WTC11 (cell line): ENCODE measurements around the gene SMYD3. TPM values are rescaled to one million over a fixed set of nuclear protein-coding genes. Genes with fewer than 3 reads are reported as not detected.

Experiments
- ATAC-seq: fragments of 200-7000 bp; cut with Tn5 transposase; 2 replicates; pipeline ENCODE4 v1.10.0; 2021; ENCODE audit warnings: mild to moderate bottlenecking, moderate library complexity
- CTCF ChIA-PET: fragments of 300-600 bp; sonication (Branson Sonifier 250); formaldehyde crosslinking; loops from one replicate; lab custom pipeline; 2021; ENCODE audit warnings: antibody characterized with exemption; lab: Charles Lee
- POLR2A ChIA-PET: fragments of 350-600 bp; sonication (Branson Sonifier 250); formaldehyde crosslinking; loops from one replicate; lab custom pipeline; 2021; ENCODE audit warnings: antibody characterized with exemption; lab: Charles Lee
- DNase-seq: peaks from one replicate; pipeline ENCODE4 v3.0.0; 2021; ENCODE audit warnings: low spot score
- H3K27ac Mint-ChIP-seq: 2 replicates; pipeline ENCODE4 v1.8.0; 2021; ENCODE audit warnings: mixed read lengths
- H3K27me3 Mint-ChIP-seq: 2 replicates; pipeline ENCODE4 v1.8.0; 2021; ENCODE audit warnings: low read depth, mild to moderate bottlenecking, moderate library complexity, mixed read lengths
- H3K36me3 Mint-ChIP-seq: 2 replicates; pipeline ENCODE4 v1.8.0; 2021; ENCODE audit warnings: mixed read lengths
- H3K4me1 Mint-ChIP-seq: 2 replicates; pipeline ENCODE4 v1.8.0; 2022; ENCODE audit warnings: mixed read lengths
- H3K4me3 Mint-ChIP-seq: 2 replicates; pipeline ENCODE4 v1.8.0; 2021; ENCODE audit warnings: mild to moderate bottlenecking, moderate library complexity, mixed read lengths
- H3K9me3 Mint-ChIP-seq: 2 replicates; pipeline ENCODE4 v1.8.0; 2021; ENCODE audit warnings: mixed read lengths
- AR ChIP-seq: fragments of 250-450 bp; sonication (Bioruptor Pico); IDR thresholded peaks from 2 replicates; pipeline ENCODE4 v1.9.0; 2021; ENCODE audit warnings: mild to moderate bottlenecking
- ATF1 ChIP-seq: sonication (generic); formaldehyde crosslinking; IDR thresholded peaks from 2 replicates; pipeline ENCODE4 v1.8.1; 2023; ENCODE audit warnings: mild to moderate bottlenecking, moderate library complexity, missing genetic modification reagents
- ATF2 ChIP-seq: sonication (generic); formaldehyde crosslinking; IDR thresholded peaks from 2 replicates; pipeline ENCODE4 v1.8.1; 2022; ENCODE audit warnings: low read depth, missing genetic modification reagents, borderline replicate concordance
- ATF3 ChIP-seq: sonication (generic); formaldehyde crosslinking; conservative IDR thresholded peaks from 2 replicates; pipeline ENCODE4 v1.8.1; 2022; ENCODE audit warnings: mild to moderate bottlenecking, missing genetic modification reagents
- CDX4 ChIP-seq: fragments of 250-450 bp; sonication (Bioruptor Pico); IDR thresholded peaks from 2 replicates; pipeline ENCODE4 v1.9.0; 2021; ENCODE audit warnings: moderate library complexity, mild to moderate bottlenecking, inconsistent platforms, borderline replicate concordance
- ESRRA ChIP-seq: sonication (generic); formaldehyde crosslinking; IDR thresholded peaks from 2 replicates; pipeline ENCODE4 v1.8.1; 2022; ENCODE audit warnings: mild to moderate bottlenecking, missing genetic modification reagents, borderline replicate concordance
- ETV6 ChIP-seq: sonication (generic); formaldehyde crosslinking; IDR thresholded peaks from 2 replicates; pipeline ENCODE4 v1.8.1; 2022; ENCODE audit warnings: mild to moderate bottlenecking, missing genetic modification reagents
- KAT7 ChIP-seq: sonication (generic); formaldehyde crosslinking; IDR thresholded peaks from 2 replicates; pipeline ENCODE4 v1.8.1; 2023; ENCODE audit warnings: missing genetic modification reagents, mild to moderate bottlenecking, borderline replicate concordance
- MXD4 ChIP-seq: fragments of 250-450 bp; sonication (Bioruptor Pico); IDR thresholded peaks from 2 replicates; pipeline ENCODE4 v1.8.0; 2021; ENCODE audit warnings: mild to moderate bottlenecking, moderate library complexity, borderline replicate concordance
- NFATC4 ChIP-seq: fragments of 250-450 bp; sonication (Bioruptor Pico); IDR thresholded peaks from 2 replicates; pipeline ENCODE4 v1.9.0; 2021; ENCODE audit warnings: mild to moderate bottlenecking
- RELA ChIP-seq: sonication (generic); formaldehyde crosslinking; IDR thresholded peaks from 2 replicates; pipeline ENCODE4 v1.8.1; 2022; ENCODE audit warnings: missing genetic modification reagents, mild to moderate bottlenecking, borderline replicate concordance
- SMAD3 ChIP-seq: sonication (generic); formaldehyde crosslinking; IDR thresholded peaks from 2 replicates; pipeline ENCODE4 v1.8.0; 2022; ENCODE audit warnings: missing genetic modification reagents, mild to moderate bottlenecking, borderline replicate concordance
- TEAD1 ChIP-seq: sonication (generic); formaldehyde crosslinking; IDR thresholded peaks from 2 replicates; pipeline ENCODE4 v1.8.0; 2022; ENCODE audit warnings: mild to moderate bottlenecking, missing genetic modification reagents
- USF1 ChIP-seq: sonication (generic); formaldehyde crosslinking; IDR thresholded peaks from 2 replicates; pipeline ENCODE4 v1.8.0; 2022; ENCODE audit warnings: mild to moderate bottlenecking, missing genetic modification reagents
- USF2 ChIP-seq: sonication (generic); formaldehyde crosslinking; IDR thresholded peaks from 2 replicates; pipeline ENCODE4 v1.8.1; 2023; ENCODE audit warnings: mild to moderate bottlenecking, missing genetic modification reagents, moderate library complexity
- ZBTB43 ChIP-seq: sonication (generic); formaldehyde crosslinking; IDR thresholded peaks from 2 replicates; pipeline ENCODE4 v1.8.1; 2023; ENCODE audit warnings: mild to moderate bottlenecking, missing genetic modification reagents
- ZNF396 ChIP-seq: fragments of 250-450 bp; sonication (Bioruptor Pico); IDR thresholded peaks from 2 replicates; pipeline ENCODE4 v1.8.0; 2021; ENCODE audit warnings: mild to moderate bottlenecking, moderate library complexity, borderline replicate concordance
- ZNF423 ChIP-seq: fragments of 250-450 bp; sonication (Bioruptor Pico); IDR thresholded peaks from 2 replicates; pipeline ENCODE4 v2.1.2; 2022; ENCODE audit warnings: mild to moderate bottlenecking, moderate library complexity
- ZNF532 ChIP-seq: fragments of 250-450 bp; sonication (Bioruptor Pico); IDR thresholded peaks from 2 replicates; pipeline ENCODE4 v1.9.0; 2021; ENCODE audit warnings: mild to moderate bottlenecking, borderline replicate concordance
- total RNA-seq: library from RNA; stranded (reverse); gene quantifications from 3 replicates; pipeline ENCODE4 v1.2.3, GENCODE V29; 2021

Gene SMYD3
- total RNA-seq, 1 experiment from 2014 or later: 21.4 TPM

- TF ChIP-seq ATF2 (CRISPR knock-in tag) (no peak), ZBTB43 (CRISPR knock-in tag) (no peak), ZNF396 (no peak), TEAD1 (CRISPR knock-in tag) (no peak), USF1 (CRISPR knock-in tag) (no peak), AR (CRISPR knock-in tag) (no peak), ETV6 (CRISPR knock-in tag) (no peak), SMAD3 (CRISPR knock-in tag) (no peak), NFATC4 (no peak)
These were observed 743.2 kb downstream of the SMYD3 start (continued) for GRCh38 chr1:245763873-245764331.

- Mint-ChIP-seq H3K9me3 (0 out of 2 replicates have a peak, but pooled peaks cover 4% of the 10 kb centered on the region), H3K4me3 (no peak overlapping the region), H3K36me3 (no peaks in the 10 kb centered on the region), H3K4me1 (peaks cover 23% of the 10 kb centered on the region), H3K27me3 (no peaks in the 10 kb centered on the region), H3K27ac (no peak overlapping the region)
- ATAC-seq: peak; percentile 19; the same call in 1 of the 2 replicates
- no peak for DNase-seq
- ChIA-PET CTCF (interaction anchor here (0.5 kb wide), 1 partner anchor 347 kb away, joined by 4 read pairs; no protein-coding TSS in a partner anchor), POLR2A (no interaction called here)
- TF ChIP-seq ZNF532 (CRISPR knock-in tag): no peak
- TF ChIP-seq KAT7 (CRISPR knock-in tag): no peak
- no peak for TF ChIP-seq USF2 (CRISPR knock-in tag)
- no peak for TF ChIP-seq ATF3
- no peak for TF ChIP-seq ESRRA (CRISPR knock-in tag)
- TF ChIP-seq USF1 (CRISPR knock-in tag): no peak
- no peak for TF ChIP-seq ZNF423
- no peak for TF ChIP-seq CDX4 (CRISPR knock-in tag)
- TF ChIP-seq MXD4 (CRISPR knock-in tag): no peak
- no peak for TF ChIP-seq RELA (CRISPR knock-in tag)
- TF ChIP-seq ATF2 (CRISPR knock-in tag): no peak
- TF ChIP-seq ATF1 (CRISPR knock-in tag): no peak
- TF ChIP-seq ETV6 (CRISPR knock-in tag): no peak
- TF ChIP-seq NFATC4: no peak
These were observed 744.6 kb downstream of the SMYD3 start for GRCh38 chr1:245762396-245762910.
